Measurements from ENCODE around the gene MR1. TPM values are rescaled to one million over a fixed set of nuclear protein-coding genes. Genes with fewer than 3 reads are reported as not detected.
A peak's percentile ranks its signal among the peaks of the same experiment; 100 is the strongest.

MR1 gene
- total RNA-seq, 1 donor from 2014 or later = 2.6 TPM

- H3K27me3 ChIP-seq (ENCODE audit: control insufficient read depth in 3 of 3, insufficient read depth in 3 of 3, low read length in 3 of 3) = no peaks in the 10 kb centered on the region
- H3K4me3 ChIP-seq (ENCODE audit: low read length in 3 of 3) = no peak overlapping the region
- H3K27ac ChIP-seq (ENCODE audit: low read depth, low read length) = peak overlapping the region; percentile 15
- H3K9me3 ChIP-seq (ENCODE audit: control insufficient read depth in 3 of 3, low read length in 3 of 3) = no peaks in the 10 kb centered on the region
- peaks cover 52 to 56% (median 55%) of the 10 kb centered on the region in 3 donors for H3K4me1 ChIP-seq (ENCODE audit: control insufficient read depth in 3 of 3, insufficient read depth in 3 of 3, low read length in 3 of 3)
- peak overlapping the region in 1 of 3 donors; percentile 1 for H3K9ac ChIP-seq (ENCODE audit: low read depth in 1 of 3, low read length in 3 of 3)
- H3K36me3 ChIP-seq (ENCODE audit: control insufficient read depth in 3 of 3, insufficient read depth in 3 of 3, low read length in 3 of 3) = no peaks in the 10 kb centered on the region
Measured at GRCh38 chr1:181095763-181096184, 62.0 kb downstream of the MR1 start.

- Histone ChIP-seq H3K27me3 (ENCODE audit: control insufficient read depth in 3 of 3, insufficient read depth in 3 of 3, low read length in 3 of 3) (no peaks in the 10 kb centered on the region), H3K4me1 (ENCODE audit: control insufficient read depth in 3 of 3, insufficient read depth in 3 of 3, low read length in 3 of 3) (peaks cover 50 to 53% (median 51%) of the 10 kb centered on the region in 3 donors), H3K4me3 (ENCODE audit: low read length in 3 of 3) (no peak overlapping the region), H3K9me3 (ENCODE audit: control insufficient read depth in 3 of 3, low read length in 3 of 3) (no peaks in the 10 kb centered on the region), H3K36me3 (ENCODE audit: control insufficient read depth in 3 of 3, insufficient read depth in 3 of 3, low read length in 3 of 3) (no peaks in the 10 kb centered on the region), H3K27ac (ENCODE audit: low read depth, low read length) (no peak overlapping the region), H3K9ac (ENCODE audit: low read depth in 1 of 3, low read length in 3 of 3) (no peak overlapping the region)
Measured at GRCh38 chr1:181097242-181097641, 63.5 kb downstream of the MR1 start.

GRCh38 chr1:181099152-181100014 lies 65.6 kb downstream of the MR1 start:
- H3K9me3 ChIP-seq (ENCODE audit: control insufficient read depth in 3 of 3, low read length in 3 of 3) = no peaks in the 10 kb centered on the region
- H3K27ac ChIP-seq (ENCODE audit: low read depth, low read length) = no peak overlapping the region
- no peak overlapping the region for H3K9ac ChIP-seq (ENCODE audit: low read depth in 1 of 3, low read length in 3 of 3)
- H3K36me3 ChIP-seq (ENCODE audit: control insufficient read depth in 3 of 3, insufficient read depth in 3 of 3, low read length in 3 of 3) = no peaks in the 10 kb centered on the region
- H3K4me3 ChIP-seq (ENCODE audit: low read length in 3 of 3) = no peak overlapping the region
- H3K27me3 ChIP-seq (ENCODE audit: control insufficient read depth in 3 of 3, insufficient read depth in 3 of 3, low read length in 3 of 3) = no peaks in the 10 kb centered on the region
- peaks cover 45 to 53% (median 50%) of the 10 kb centered on the region in 3 donors for H3K4me1 ChIP-seq (ENCODE audit: control insufficient read depth in 3 of 3, insufficient read depth in 3 of 3, low read length in 3 of 3)

- Histone ChIP-seq H3K9me3 (ENCODE audit: control insufficient read depth in 3 of 3, low read length in 3 of 3) (no peaks in the 10 kb centered on the region), H3K27ac (ENCODE audit: low read depth, low read length) (no peak overlapping the region), H3K36me3 (ENCODE audit: control insufficient read depth in 3 of 3, insufficient read depth in 3 of 3, low read length in 3 of 3) (no peaks in the 10 kb centered on the region), H3K27me3 (ENCODE audit: control insufficient read depth in 3 of 3, insufficient read depth in 3 of 3, low read length in 3 of 3) (no peaks in the 10 kb centered on the region), H3K4me3 (ENCODE audit: low read length in 3 of 3) (no peak overlapping the region), H3K9ac (ENCODE audit: low read depth in 1 of 3, low read length in 3 of 3) (no peak overlapping the region), H3K4me1 (ENCODE audit: control insufficient read depth in 3 of 3, insufficient read depth in 3 of 3, low read length in 3 of 3) (peaks cover 43 to 50% (median 45%) of the 10 kb centered on the region in 3 donors)
Measured at GRCh38 chr1:181100015-181100905, 66.5 kb downstream of the MR1 start.

- Histone ChIP-seq H3K9ac (ENCODE audit: low read depth in 1 of 3, low read length in 3 of 3) (no peak overlapping the region), H3K4me1 (ENCODE audit: control insufficient read depth in 3 of 3, insufficient read depth in 3 of 3, low read length in 3 of 3) (peaks cover 41 to 49% (median 42%) of the 10 kb centered on the region in 3 donors), H3K27ac (ENCODE audit: low read depth, low read length) (no peak overlapping the region), H3K36me3 (ENCODE audit: control insufficient read depth in 3 of 3, insufficient read depth in 3 of 3, low read length in 3 of 3) (no peaks in the 10 kb centered on the region), H3K9me3 (ENCODE audit: control insufficient read depth in 3 of 3, low read length in 3 of 3) (no peaks in the 10 kb centered on the region), H3K4me3 (ENCODE audit: low read length in 3 of 3) (no peak overlapping the region), H3K27me3 (ENCODE audit: control insufficient read depth in 3 of 3, insufficient read depth in 3 of 3, low read length in 3 of 3) (no peaks in the 10 kb centered on the region)
Measured at GRCh38 chr1:181100934-181101333, 67.2 kb downstream of the MR1 start.

GRCh38 chr1:181101581-181102226 lies 67.9 kb downstream of the MR1 start:
- H3K9me3 ChIP-seq (ENCODE audit: control insufficient read depth in 3 of 3, low read length in 3 of 3) = no peaks in the 10 kb centered on the region
- H3K9ac ChIP-seq (ENCODE audit: low read depth in 1 of 3, low read length in 3 of 3) = no peak overlapping the region
- no peaks in the 10 kb centered on the region for H3K27me3 ChIP-seq (ENCODE audit: control insufficient read depth in 3 of 3, insufficient read depth in 3 of 3, low read length in 3 of 3)
- H3K4me3 ChIP-seq (ENCODE audit: low read length in 3 of 3) = no peak overlapping the region
- peaks cover 36 to 49% (median 37%) of the 10 kb centered on the region in 3 donors for H3K4me1 ChIP-seq (ENCODE audit: control insufficient read depth in 3 of 3, insufficient read depth in 3 of 3, low read length in 3 of 3)
- peak overlapping the region; percentile 59 for H3K27ac ChIP-seq (ENCODE audit: low read depth, low read length)
- H3K36me3 ChIP-seq (ENCODE audit: control insufficient read depth in 3 of 3, insufficient read depth in 3 of 3, low read length in 3 of 3) = no peaks in the 10 kb centered on the region

GRCh38 chr1:181102841-181103240 lies 69.1 kb downstream of the MR1 start:
- no peaks in the 10 kb centered on the region for H3K9me3 ChIP-seq (ENCODE audit: control insufficient read depth in 3 of 3, low read length in 3 of 3)
- peaks cover 31 to 42% (median 33%) of the 10 kb centered on the region in 3 donors for H3K4me1 ChIP-seq (ENCODE audit: control insufficient read depth in 3 of 3, insufficient read depth in 3 of 3, low read length in 3 of 3)
- no peaks in the 10 kb centered on the region for H3K36me3 ChIP-seq (ENCODE audit: control insufficient read depth in 3 of 3, insufficient read depth in 3 of 3, low read length in 3 of 3)
- H3K27ac ChIP-seq (ENCODE audit: low read depth, low read length) = no peak overlapping the region
- no peaks in the 10 kb centered on the region for H3K27me3 ChIP-seq (ENCODE audit: control insufficient read depth in 3 of 3, insufficient read depth in 3 of 3, low read length in 3 of 3)
- H3K4me3 ChIP-seq (ENCODE audit: low read length in 3 of 3) = no peak overlapping the region
- no peak overlapping the region for H3K9ac ChIP-seq (ENCODE audit: low read depth in 1 of 3, low read length in 3 of 3)

- Histone ChIP-seq H3K9me3 (ENCODE audit: control insufficient read depth in 3 of 3, low read length in 3 of 3) (no peaks in the 10 kb centered on the region), H3K27me3 (ENCODE audit: control insufficient read depth in 3 of 3, insufficient read depth in 3 of 3, low read length in 3 of 3) (no peaks in the 10 kb centered on the region), H3K4me1 (ENCODE audit: control insufficient read depth in 3 of 3, insufficient read depth in 3 of 3, low read length in 3 of 3) (peaks cover 31 to 42% (median 33%) of the 10 kb centered on the region in 3 donors), H3K4me3 (ENCODE audit: low read length in 3 of 3) (no peak overlapping the region), H3K36me3 (ENCODE audit: control insufficient read depth in 3 of 3, insufficient read depth in 3 of 3, low read length in 3 of 3) (no peaks in the 10 kb centered on the region), H3K9ac (ENCODE audit: low read depth in 1 of 3, low read length in 3 of 3) (no peak overlapping the region), H3K27ac (ENCODE audit: low read depth, low read length) (no peak overlapping the region)
Measured at GRCh38 chr1:181103399-181103798, 69.6 kb downstream of the MR1 start.

- no peaks in the 10 kb centered on the region for H3K36me3 ChIP-seq (ENCODE audit: control insufficient read depth in 3 of 3, insufficient read depth in 3 of 3, low read length in 3 of 3)
- peak overlapping the region; percentile 84 for H3K27ac ChIP-seq (ENCODE audit: low read depth, low read length)
- peak overlapping the region; percentile 73 to 83 (median 82) for H3K4me3 ChIP-seq (ENCODE audit: low read length in 3 of 3)
- H3K9ac ChIP-seq (ENCODE audit: low read depth in 1 of 3, low read length in 3 of 3) = peak overlapping the region; percentile 81 to 95 (median 92)
- H3K4me1 ChIP-seq (ENCODE audit: control insufficient read depth in 3 of 3, insufficient read depth in 3 of 3, low read length in 3 of 3) = peaks cover 27 to 40% (median 28%) of the 10 kb centered on the region in 3 donors
- H3K9me3 ChIP-seq (ENCODE audit: control insufficient read depth in 3 of 3, low read length in 3 of 3) = no peaks in the 10 kb centered on the region
- no peaks in the 10 kb centered on the region for H3K27me3 ChIP-seq (ENCODE audit: control insufficient read depth in 3 of 3, insufficient read depth in 3 of 3, low read length in 3 of 3)
Measured at GRCh38 chr1:181104042-181104789, 70.4 kb downstream of the MR1 start.

Data from skeletal muscle tissue (tissue), 4 donors.